Measurements from ENCODE around the gene COPS9.
A peak's percentile ranks its signal among the peaks of the same experiment; 100 is the strongest.

The COPS9 gene

GRCh38 chr2:240147382-240147781 lies 11.3 kb upstream of the COPS9 start:
- DNase-seq: no peak

DNA sequence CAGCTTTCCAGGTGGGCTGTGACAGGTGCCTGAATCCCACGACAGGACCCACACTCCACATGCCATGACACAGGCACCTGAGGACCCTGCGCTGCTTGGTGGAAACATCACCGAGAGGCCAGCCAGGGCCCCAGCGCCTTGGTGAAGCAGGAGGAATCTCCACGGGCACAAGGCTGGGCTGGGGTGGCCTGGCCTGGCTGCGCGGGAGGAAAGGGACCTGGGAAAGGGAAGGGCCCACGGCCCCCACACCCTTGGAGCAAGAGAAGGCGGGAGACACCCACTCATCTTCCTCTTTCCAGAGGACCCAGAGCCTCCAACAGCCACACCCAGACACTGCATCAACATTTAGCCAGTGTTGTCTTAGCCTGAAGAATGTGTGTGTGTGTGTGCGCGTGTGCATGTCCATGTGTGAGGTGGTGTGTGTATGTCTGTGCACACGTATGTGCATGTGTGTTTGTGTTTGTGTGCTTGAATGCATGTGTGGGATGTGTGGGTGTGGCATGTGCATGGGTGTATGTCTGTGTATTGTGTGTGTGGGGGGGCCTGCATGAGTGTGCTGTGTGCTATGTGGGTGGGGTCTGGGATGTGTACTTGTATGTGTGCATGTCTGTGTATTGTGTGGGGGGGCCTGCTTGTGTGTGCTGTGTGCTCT lies 10.6 kb upstream of the COPS9 start:
- DNase-seq: no peak

DNA sequence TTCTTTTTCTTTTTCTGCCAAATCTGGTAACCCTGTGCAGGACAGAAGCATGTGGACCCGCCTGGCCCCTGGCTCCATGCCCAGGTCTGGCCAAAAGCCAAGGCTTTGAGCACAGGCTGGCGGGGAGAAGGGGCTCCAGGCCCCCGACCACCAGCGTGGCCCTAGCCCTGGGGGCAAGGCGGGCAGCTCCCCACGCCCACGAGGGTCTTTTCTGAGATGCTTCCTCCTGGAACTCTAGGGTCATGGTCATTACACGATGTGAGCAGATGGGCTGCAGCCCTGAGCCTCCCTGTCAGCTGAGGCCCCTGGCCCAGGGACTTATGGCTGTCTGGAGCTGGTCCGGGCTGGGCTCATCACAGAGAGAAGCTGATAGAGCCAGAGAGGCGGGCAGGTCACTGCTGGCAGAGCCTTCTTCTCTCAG lies 10.0 kb upstream of the COPS9 start:
- DNase-seq: no peak

DNA sequence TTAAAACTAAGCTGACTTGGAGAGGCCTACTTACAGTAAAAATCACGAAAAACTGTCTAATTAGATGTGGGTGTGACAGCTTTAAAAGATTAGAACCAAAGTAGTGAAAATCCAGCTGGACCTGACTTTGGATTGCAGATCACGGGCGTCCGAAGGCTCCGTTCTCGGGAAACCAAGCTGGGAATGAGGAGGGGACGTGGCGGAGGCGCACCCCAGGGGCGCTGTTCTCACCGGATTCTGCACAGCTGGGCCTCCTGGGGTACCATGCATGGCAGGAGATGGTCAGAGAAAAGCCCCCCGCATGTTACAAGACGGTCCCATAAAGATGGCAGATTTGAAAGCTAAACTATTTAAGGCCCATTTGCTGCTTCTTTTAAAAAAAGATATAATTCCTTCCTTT lies 9.4 kb upstream of the COPS9 start:
- no peak for DNase-seq

GRCh38 chr2:240144649-240145261 lies 8.7 kb upstream of the COPS9 start:
- DNase-seq: no peak

GRCh38 chr2:240143801-240144648 lies 7.9 kb upstream of the COPS9 start:
- peak; percentile 67 for DNase-seq

DNA sequence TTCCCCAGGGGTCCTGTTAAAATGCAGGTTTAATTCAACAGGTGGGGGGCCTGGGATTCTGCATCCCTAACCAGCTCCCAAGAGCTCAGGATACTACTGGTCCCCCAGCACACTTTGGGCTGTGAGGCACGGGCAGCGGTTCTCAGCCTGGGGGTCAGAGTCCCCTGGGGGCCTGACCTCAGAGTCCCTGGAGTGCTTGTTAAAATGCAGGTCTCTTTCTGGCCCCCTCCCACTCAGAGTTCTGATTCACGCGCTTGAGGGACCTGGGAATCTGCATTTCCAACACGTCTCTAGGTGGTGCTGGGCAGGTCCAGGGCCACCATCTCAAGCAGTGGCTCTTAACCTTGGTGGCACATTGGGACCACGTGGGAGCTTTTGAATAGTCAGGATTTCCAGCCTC lies 7.2 kb upstream of the COPS9 start:
- DNase-seq: no peak

- no peak for DNase-seq
Measured at GRCh38 chr2:240142859-240143258, 6.8 kb upstream of the COPS9 start.

GRCh38 chr2:240142256-240142775 lies 6.2 kb upstream of the COPS9 start:
- DNase-seq: no peak

DNA sequence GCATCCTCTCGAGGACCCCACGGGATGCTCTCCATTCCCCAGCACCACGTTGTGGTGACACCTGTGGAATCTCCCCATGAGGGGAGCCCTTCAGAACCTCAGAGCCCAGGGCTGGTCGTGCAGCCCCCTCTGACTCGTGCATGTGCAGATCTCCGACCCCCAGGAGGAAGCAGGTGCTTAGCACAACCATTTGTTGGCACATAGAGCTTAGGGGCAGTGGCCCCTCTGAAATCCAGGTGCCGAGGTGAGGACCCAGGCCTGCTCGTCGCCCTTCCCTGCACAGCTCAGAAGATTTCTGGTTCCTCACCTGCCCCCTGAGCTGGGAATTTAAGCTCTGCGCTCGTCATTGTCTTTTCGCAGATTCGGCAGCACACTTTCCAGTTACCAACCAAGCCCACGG lies 5.6 kb upstream of the COPS9 start:
- DNase-seq: no peak

DNA sequence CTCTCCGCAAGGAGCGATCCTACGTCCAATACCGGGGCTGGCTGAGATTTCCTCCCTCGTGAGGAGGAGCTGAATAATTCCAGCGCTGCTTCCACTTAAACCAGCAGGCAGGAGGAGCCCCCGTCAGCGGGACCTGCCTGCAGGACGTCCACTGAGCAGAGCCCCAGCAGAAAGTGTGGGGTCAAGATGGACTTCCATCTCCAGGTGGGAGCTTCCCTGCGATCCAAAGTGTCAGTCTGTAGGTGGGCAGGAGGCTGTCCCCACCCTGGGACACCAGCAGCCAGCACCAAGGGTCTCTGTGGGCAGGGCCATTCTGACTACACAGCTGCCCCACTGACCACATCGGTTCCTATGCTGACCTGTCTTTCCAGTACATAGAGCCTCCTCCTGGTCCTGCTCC lies 4.8 kb upstream of the COPS9 start:
- no peak for DNase-seq

GRCh38 chr2:240140511-240140910 lies 4.4 kb upstream of the COPS9 start, which contains the start of gene OTOS:
OTOS (minus strand) TSS chr2:240140658; CDS start chr2:240140326, 332 bp downstream.
- DNase-seq: no peak

GRCh38 chr2:240139666-240140393 lies 3.7 kb upstream of the COPS9 start:
- DNase-seq: no peak

- DNase-seq: no peak
Measured at GRCh38 chr2:240139011-240139441, 2.9 kb upstream of the COPS9 start.

DNA sequence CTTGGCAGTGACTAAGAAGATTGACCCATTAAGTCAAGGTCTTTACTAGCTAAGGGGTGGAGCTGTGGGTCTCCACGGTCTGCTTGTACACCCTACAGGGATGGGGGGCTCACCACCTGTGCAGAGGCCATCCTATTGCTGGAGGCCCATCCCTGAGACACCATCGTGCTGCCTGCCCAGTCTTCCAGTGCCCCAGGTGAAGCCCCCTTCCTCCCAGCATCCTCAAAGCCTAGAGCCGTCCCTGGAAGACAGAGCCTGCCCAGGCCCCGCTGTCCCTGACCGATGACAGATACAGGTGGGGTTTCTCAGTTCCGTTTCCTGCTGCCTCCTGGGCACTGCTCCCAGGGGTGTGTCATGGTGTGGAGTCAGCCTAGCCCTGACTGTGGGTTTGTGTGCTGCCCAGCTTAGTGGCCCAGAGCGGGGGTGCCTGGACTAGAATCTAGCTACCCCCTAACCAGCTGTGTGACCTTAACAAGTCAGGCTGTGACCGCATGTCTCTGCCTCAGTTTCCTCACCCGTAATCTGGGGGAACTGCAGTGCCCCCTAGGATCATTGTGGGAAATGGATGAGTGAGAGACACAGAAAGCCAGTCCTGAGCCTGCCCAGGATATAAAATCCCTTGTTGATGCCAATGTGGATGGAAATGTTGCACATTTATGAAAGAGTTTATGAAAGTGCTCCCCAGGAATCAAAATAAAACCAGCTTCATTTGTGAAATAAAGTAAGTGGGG lies 2.3 kb upstream of the COPS9 start:
- no peak for DNase-seq

GRCh38 chr2:240137596-240138253 lies 1.6 kb upstream of the COPS9 start:
- no peak for DNase-seq

GRCh38 chr2:240136671-240137292 lies 677 bp upstream of the COPS9 start:
- DNase-seq: no peak

DNA sequence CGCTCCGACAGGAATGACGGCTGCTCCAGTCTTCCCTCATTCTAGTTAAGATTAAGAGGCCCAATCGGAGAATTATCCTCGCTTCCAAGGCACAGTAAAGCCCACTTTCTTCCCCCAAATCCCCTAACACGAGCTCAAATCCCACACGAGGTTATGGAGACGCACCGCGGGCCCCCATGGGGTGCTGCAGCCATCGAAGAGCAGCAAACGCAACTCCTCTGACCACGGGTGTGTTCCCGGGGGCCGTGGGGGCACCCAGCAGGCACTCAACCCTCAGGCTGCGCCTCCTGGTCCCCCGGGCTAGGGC lies 446 bp downstream of the COPS9 start:
- DNase-seq: no peak

GRCh38 chr2:240134956-240135520 lies 1.1 kb downstream of the COPS9 start:
- DNase-seq: no peak

- DNase-seq: no peak
Measured at GRCh38 chr2:240134466-240134865, 1.6 kb downstream of the COPS9 start.

GRCh38 chr2:240133401-240133800 lies 2.7 kb downstream of the COPS9 start:
- DNase-seq: no peak

All from activated effector memory CD4-positive, alpha-beta T cell treated with Interleukin-2 at 50 U/mL for 16 hours (primary cell).